A673 (cell line): ENCODE measurements around the gene CSRNP2.
"Not testable (repeated sequence)": the region's sequence is repeated elsewhere in the genome, so short reads cannot be mapped to it uniquely, and the experiment has no call there.

Experiments
- EZH2 ChIP-seq: fragments of 200-600 bp; sonication (generic); IDR thresholded peaks from 2 replicates; pipeline ENCODE4 v1.6.1; 2017; ENCODE audit warnings: borderline replicate concordance, low read depth, mild to moderate bottlenecking, mixed read lengths, antibody characterized with exemption, low read length; ENCODE audit not compliant: poor library complexity, severe bottlenecking
- TF ChIP-seq, protein P1 (sequence below): fragments of 300-800, 200-600 bp; sonication (generic); conservative IDR thresholded peaks from 2 replicates; pipeline ENCODE4 v1.5.1; 2017; ENCODE audit warnings: low read depth, mild to moderate bottlenecking, antibody characterized with exemption, low read length, moderate library complexity, mixed read lengths

DNA sequence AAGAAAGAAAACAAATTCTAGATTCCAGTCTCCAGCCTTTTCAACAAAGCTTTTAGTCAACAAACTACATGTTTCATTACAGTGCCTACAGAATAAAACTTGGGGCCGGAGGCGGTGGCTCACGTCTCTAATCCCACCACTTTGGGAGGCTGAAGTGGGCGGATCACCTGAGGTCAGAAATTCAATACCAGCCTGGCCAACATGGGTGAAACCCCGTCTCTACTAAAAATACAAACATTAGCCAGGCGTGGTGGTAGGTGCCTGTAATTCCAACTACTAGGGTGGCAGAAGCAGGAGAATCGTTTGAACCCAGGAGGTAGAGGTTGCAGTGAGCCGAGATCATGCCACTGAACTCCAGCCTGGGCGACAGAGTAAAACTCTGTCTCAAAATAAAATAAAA is 68.9 kb downstream of the CSRNP2 start:
- not testable (repeated sequence) for TF ChIP-seq EZH2
- TF ChIP-seq, protein P1, sequence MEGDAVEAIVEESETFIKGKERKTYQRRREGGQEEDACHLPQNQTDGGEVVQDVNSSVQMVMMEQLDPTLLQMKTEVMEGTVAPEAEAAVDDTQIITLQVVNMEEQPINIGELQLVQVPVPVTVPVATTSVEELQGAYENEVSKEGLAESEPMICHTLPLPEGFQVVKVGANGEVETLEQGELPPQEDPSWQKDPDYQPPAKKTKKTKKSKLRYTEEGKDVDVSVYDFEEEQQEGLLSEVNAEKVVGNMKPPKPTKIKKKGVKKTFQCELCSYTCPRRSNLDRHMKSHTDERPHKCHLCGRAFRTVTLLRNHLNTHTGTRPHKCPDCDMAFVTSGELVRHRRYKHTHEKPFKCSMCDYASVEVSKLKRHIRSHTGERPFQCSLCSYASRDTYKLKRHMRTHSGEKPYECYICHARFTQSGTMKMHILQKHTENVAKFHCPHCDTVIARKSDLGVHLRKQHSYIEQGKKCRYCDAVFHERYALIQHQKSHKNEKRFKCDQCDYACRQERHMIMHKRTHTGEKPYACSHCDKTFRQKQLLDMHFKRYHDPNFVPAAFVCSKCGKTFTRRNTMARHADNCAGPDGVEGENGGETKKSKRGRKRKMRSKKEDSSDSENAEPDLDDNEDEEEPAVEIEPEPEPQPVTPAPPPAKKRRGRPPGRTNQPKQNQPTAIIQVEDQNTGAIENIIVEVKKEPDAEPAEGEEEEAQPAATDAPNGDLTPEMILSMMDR, result not testable (repeated sequence)
